Mesodermal cell (in vitro differentiated cells): ENCODE measurements around the gene NTN1.

ENCODE experiments used
- H3K27ac ChIP-seq: 2 replicates; pipeline ENCODE4 v1.7.0; 2013; ENCODE audit warnings: mild to moderate bottlenecking, low read depth, low read length, moderate library complexity; ENCODE audit not compliant: severe bottlenecking
- H3K36me3 ChIP-seq: 2 replicates; pipeline ENCODE4 v1.7.1; 2013; ENCODE audit warnings: mild to moderate bottlenecking, low read length, moderate library complexity; ENCODE audit not compliant: control insufficient read depth, insufficient read depth
- H3K4me1 ChIP-seq: one replicate; pipeline ENCODE4 v1.7.1; 2013; ENCODE audit warnings: mild to moderate bottlenecking, low read length; ENCODE audit not compliant: insufficient read depth, control insufficient read depth, poor library complexity, severe bottlenecking
- H3K4me3 ChIP-seq: 2 replicates; pipeline ENCODE4 v1.7.0; 2013; ENCODE audit warnings: low read length, control low read depth, mild to moderate bottlenecking; ENCODE audit not compliant: insufficient read depth, poor library complexity, severe bottlenecking; ENCODE audit errors: extremely low read depth
- H3K9me3 ChIP-seq: 2 replicates; pipeline ENCODE4 v1.7.1; 2013; ENCODE audit warnings: mild to moderate bottlenecking, low read length, moderate library complexity; ENCODE audit not compliant: control insufficient read depth
- WGBS, 2 experiments: methylation state at CpG; one replicate each; pipeline ENCODE4 v1.1.5; 2013; ENCODE audit warnings: missing lambda C conversion rate in 2 of 2; ENCODE audit not compliant: insufficient coverage in 2 of 2; 5-methylcytosine and 5-hydroxymethylcytosine counted together

NTN1 gene

GRCh38 chr17:9177212-9177611 lies 155.9 kb downstream of the NTN1 start:
- WGBS, 2 experiments: 94 to 96% methylated on average over 13 to 15 of the region's 15 CpGs
- Histone ChIP-seq H3K9me3 (no peaks in the 10 kb centered on the region), H3K4me3 (no peak overlapping the region), H3K4me1 (peaks cover 7% of the 10 kb centered on the region), H3K36me3 (no peaks in the 10 kb centered on the region), H3K27ac (no peak overlapping the region)

GRCh38 chr17:9178319-9178718 lies 157.0 kb downstream of the NTN1 start:
- WGBS, 2 experiments: 84 to 86% methylated on average over 4 to 9 of the region's 9 CpGs
- no peak overlapping the region for H3K27ac ChIP-seq
- H3K4me3 ChIP-seq: no peak overlapping the region
- H3K36me3 ChIP-seq: no peaks in the 10 kb centered on the region
- H3K4me1 ChIP-seq: peaks cover 7% of the 10 kb centered on the region
- no peaks in the 10 kb centered on the region for H3K9me3 ChIP-seq

GRCh38 chr17:9179602-9180001 lies 158.3 kb downstream of the NTN1 start:
- H3K36me3 ChIP-seq: no peaks in the 10 kb centered on the region
- H3K4me3 ChIP-seq: no peak overlapping the region
- H3K4me1 ChIP-seq: peaks cover 7% of the 10 kb centered on the region
- no peaks in the 10 kb centered on the region for H3K9me3 ChIP-seq
- H3K27ac ChIP-seq: no peak overlapping the region
- 86% methylated on average over 11 to 14 of the region's 14 CpGs for WGBS, 2 experiments

GRCh38 chr17:9181640-9182039 lies 160.3 kb downstream of the NTN1 start:
- no peak overlapping the region for H3K4me3 ChIP-seq
- 92 to 100% methylated on average over 1 to 2 of the region's 4 CpGs for WGBS, 2 experiments
- peaks cover 7% of the 10 kb centered on the region for H3K4me1 ChIP-seq
- H3K27ac ChIP-seq: no peak overlapping the region
- H3K9me3 ChIP-seq: no peaks in the 10 kb centered on the region
- H3K36me3 ChIP-seq: no peaks in the 10 kb centered on the region

GRCh38 chr17:9183306-9183705 lies 162.0 kb downstream of the NTN1 start:
- Histone ChIP-seq H3K9me3 (no peaks in the 10 kb centered on the region), H3K4me1 (peaks cover 5% of the 10 kb centered on the region), H3K4me3 (no peak overlapping the region), H3K36me3 (no peaks in the 10 kb centered on the region), H3K27ac (no peak overlapping the region)
- WGBS, 2 experiments: 82 to 89% methylated on average over 10 to 11 of the region's 14 CpGs

GRCh38 chr17:9185142-9185541 lies 163.8 kb downstream of the NTN1 start:
- no peaks in the 10 kb centered on the region for H3K36me3 ChIP-seq
- WGBS, 2 experiments: 82 to 95% methylated on average over 8 to 9 of the region's 9 CpGs
- no peaks in the 10 kb centered on the region for H3K4me1 ChIP-seq
- H3K27ac ChIP-seq: no peak overlapping the region
- H3K9me3 ChIP-seq: no peaks in the 10 kb centered on the region
- H3K4me3 ChIP-seq: no peak overlapping the region

- Histone ChIP-seq H3K4me3 (no peak overlapping the region), H3K9me3 (no peaks in the 10 kb centered on the region), H3K27ac (no peak overlapping the region), H3K4me1 (no peaks in the 10 kb centered on the region), H3K36me3 (no peaks in the 10 kb centered on the region)
- WGBS, 2 experiments: 71 to 90% methylated on average over 1 to 2 of the region's 4 CpGs
These were observed 164.5 kb downstream of the NTN1 start for GRCh38 chr17:9185688-9186284.

- H3K27ac ChIP-seq: no peak overlapping the region
- WGBS, 2 experiments: 66 to 77% methylated on average over 6 of the region's 7 CpGs
- H3K9me3 ChIP-seq: no peaks in the 10 kb centered on the region
- no peaks in the 10 kb centered on the region for H3K36me3 ChIP-seq
- H3K4me1 ChIP-seq: no peaks in the 10 kb centered on the region
- no peak overlapping the region for H3K4me3 ChIP-seq
These were observed 166.5 kb downstream of the NTN1 start for GRCh38 chr17:9187828-9188227.

- no peaks in the 10 kb centered on the region for H3K4me1 ChIP-seq
- 84 to 97% methylated on average over 4 to 5 of the region's 5 CpGs for WGBS, 2 experiments
- H3K4me3 ChIP-seq: no peak overlapping the region
- no peak overlapping the region for H3K27ac ChIP-seq
- no peaks in the 10 kb centered on the region for H3K36me3 ChIP-seq
- no peaks in the 10 kb centered on the region for H3K9me3 ChIP-seq
These were observed 167.1 kb downstream of the NTN1 start for GRCh38 chr17:9188367-9188766.

GRCh38 chr17:9189870-9190269 lies 168.6 kb downstream of the NTN1 start:
- no peak overlapping the region for H3K27ac ChIP-seq
- H3K4me3 ChIP-seq: no peak overlapping the region
- no peaks in the 10 kb centered on the region for H3K4me1 ChIP-seq
- WGBS, 2 experiments: no CpG with 5 or more reads among the region's 3 CpGs
- H3K9me3 ChIP-seq: no peaks in the 10 kb centered on the region
- no peaks in the 10 kb centered on the region for H3K36me3 ChIP-seq

- H3K4me3 ChIP-seq: no peak overlapping the region
- no CpG with 5 or more reads among the region's 1 CpG for WGBS, 2 experiments
- H3K27ac ChIP-seq: no peak overlapping the region
- no peaks in the 10 kb centered on the region for H3K36me3 ChIP-seq
- no peaks in the 10 kb centered on the region for H3K9me3 ChIP-seq
- peaks cover 5% of the 10 kb centered on the region for H3K4me1 ChIP-seq
These were observed 170.7 kb downstream of the NTN1 start for GRCh38 chr17:9192010-9192409.
